ENCODE results near the gene PALLD. TPM values are rescaled to one million over a fixed set of nuclear protein-coding genes. Genes with fewer than 3 reads are reported as not detected.

The PALLD gene
- total RNA-seq, 2 donors from 2014 or later = 72.1 to 195 TPM

DNA sequence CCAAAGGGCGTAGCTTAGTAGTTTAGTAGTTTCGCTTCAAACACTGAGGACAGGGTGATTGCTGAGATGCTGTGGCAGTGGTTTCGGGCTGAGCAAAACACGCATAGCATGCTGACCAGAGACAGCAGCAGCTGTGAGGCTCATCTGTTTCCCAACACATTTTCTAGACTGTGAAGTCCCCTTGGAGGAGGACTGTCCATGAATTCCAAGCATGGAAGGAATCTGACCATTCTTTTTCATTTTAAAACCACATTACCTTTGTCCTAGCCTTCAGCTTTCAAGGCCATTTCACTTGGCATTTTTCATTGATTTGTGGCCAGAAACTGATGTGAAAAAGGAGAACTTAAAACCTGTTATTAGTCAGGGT is 240.9 kb downstream of the PALLD start:
- no peak overlapping the region for H3K27ac ChIP-seq
- no peak overlapping the region for H3K4me3 ChIP-seq
- no peaks in the 10 kb centered on the region for H3K9me3 ChIP-seq

DNA sequence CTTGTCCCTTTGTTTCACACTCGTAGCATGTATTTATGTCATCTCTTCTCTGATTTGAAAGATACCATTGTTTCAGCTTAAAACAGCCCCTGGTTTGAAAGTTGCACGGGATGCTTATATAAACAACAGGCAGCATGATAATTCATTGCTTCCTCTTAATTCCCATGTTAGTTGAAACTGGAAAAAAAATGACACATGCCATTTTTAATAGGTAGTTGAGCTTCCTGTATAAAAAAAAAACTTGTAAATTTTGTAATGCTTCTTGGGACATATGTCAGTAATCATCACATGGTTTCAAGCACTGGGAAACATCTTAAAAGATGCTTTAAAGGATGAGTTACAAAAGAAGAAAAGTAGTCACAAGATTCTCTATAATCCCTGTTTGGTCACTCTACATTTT is 243.0 kb downstream of the PALLD start:
- Histone ChIP-seq H3K4me3 (no peak overlapping the region), H3K36me3 (peaks cover 6% of the 10 kb centered on the region), H3K9ac (ENCODE audit: low read depth in 2 of 2, low read length in 2 of 2) (no peak overlapping the region), H3K9me3 (no peaks in the 10 kb centered on the region), H3K27ac (no peak overlapping the region), H3K4me1 (no peaks in the 10 kb centered on the region), H3K27me3 (no peaks in the 10 kb centered on the region)
- TF ChIP-seq, protein P1, sequence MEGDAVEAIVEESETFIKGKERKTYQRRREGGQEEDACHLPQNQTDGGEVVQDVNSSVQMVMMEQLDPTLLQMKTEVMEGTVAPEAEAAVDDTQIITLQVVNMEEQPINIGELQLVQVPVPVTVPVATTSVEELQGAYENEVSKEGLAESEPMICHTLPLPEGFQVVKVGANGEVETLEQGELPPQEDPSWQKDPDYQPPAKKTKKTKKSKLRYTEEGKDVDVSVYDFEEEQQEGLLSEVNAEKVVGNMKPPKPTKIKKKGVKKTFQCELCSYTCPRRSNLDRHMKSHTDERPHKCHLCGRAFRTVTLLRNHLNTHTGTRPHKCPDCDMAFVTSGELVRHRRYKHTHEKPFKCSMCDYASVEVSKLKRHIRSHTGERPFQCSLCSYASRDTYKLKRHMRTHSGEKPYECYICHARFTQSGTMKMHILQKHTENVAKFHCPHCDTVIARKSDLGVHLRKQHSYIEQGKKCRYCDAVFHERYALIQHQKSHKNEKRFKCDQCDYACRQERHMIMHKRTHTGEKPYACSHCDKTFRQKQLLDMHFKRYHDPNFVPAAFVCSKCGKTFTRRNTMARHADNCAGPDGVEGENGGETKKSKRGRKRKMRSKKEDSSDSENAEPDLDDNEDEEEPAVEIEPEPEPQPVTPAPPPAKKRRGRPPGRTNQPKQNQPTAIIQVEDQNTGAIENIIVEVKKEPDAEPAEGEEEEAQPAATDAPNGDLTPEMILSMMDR (IDR thresholded peaks at IDR 0.05) = no peak
- no peak for DNase-seq
- intact Hi-C loops (cut with DNase I) = no loop called here

More for the DNA sequence above, 240.9 kb downstream of the PALLD start:
- no peaks in the 10 kb centered on the region for H3K27me3 ChIP-seq
- DNase-seq = no peak
- no peak overlapping the region for H3K9ac ChIP-seq (ENCODE audit: low read depth in 2 of 2, low read length in 2 of 2)
- H3K4me1 ChIP-seq = no peaks in the 10 kb centered on the region
- intact Hi-C loops (cut with DNase I) = no loop called here
- H3K36me3 ChIP-seq = peaks cover 6% of the 10 kb centered on the region
- TF ChIP-seq, protein P1 (IDR thresholded peaks at IDR 0.05) = no peak

DNA sequence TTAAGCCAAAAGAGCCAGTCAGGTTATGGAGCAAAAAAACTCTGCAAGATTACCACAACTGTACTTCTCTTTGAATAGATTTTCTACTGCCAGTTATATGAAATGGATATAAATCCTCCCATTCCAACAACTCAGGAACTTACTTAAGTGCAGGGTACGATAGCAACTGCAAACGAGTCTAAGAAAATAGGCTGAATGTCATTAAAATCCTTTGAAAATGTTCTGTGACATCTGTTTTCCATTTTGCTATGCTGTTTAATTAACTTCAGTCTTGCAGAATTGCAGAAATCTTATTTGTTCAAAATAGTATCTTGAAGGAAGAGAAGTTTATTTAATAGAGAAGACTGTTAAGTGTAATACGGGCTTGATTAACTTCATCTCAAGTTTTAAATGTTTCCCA is 243.8 kb downstream of the PALLD start:
- H3K4me1 ChIP-seq = no peaks in the 10 kb centered on the region
- no peak for DNase-seq
- H3K36me3 ChIP-seq = peaks cover 5% of the 10 kb centered on the region
- no peaks in the 10 kb centered on the region for H3K27me3 ChIP-seq
- no peak overlapping the region for H3K27ac ChIP-seq
- no peak overlapping the region for H3K4me3 ChIP-seq
- intact Hi-C loops (cut with DNase I) = no loop called here
- H3K9ac ChIP-seq (ENCODE audit: low read depth in 2 of 2, low read length in 2 of 2) = no peak overlapping the region
- TF ChIP-seq, protein P1 (IDR thresholded peaks at IDR 0.05) = no peak
- H3K9me3 ChIP-seq = no peaks in the 10 kb centered on the region

DNA sequence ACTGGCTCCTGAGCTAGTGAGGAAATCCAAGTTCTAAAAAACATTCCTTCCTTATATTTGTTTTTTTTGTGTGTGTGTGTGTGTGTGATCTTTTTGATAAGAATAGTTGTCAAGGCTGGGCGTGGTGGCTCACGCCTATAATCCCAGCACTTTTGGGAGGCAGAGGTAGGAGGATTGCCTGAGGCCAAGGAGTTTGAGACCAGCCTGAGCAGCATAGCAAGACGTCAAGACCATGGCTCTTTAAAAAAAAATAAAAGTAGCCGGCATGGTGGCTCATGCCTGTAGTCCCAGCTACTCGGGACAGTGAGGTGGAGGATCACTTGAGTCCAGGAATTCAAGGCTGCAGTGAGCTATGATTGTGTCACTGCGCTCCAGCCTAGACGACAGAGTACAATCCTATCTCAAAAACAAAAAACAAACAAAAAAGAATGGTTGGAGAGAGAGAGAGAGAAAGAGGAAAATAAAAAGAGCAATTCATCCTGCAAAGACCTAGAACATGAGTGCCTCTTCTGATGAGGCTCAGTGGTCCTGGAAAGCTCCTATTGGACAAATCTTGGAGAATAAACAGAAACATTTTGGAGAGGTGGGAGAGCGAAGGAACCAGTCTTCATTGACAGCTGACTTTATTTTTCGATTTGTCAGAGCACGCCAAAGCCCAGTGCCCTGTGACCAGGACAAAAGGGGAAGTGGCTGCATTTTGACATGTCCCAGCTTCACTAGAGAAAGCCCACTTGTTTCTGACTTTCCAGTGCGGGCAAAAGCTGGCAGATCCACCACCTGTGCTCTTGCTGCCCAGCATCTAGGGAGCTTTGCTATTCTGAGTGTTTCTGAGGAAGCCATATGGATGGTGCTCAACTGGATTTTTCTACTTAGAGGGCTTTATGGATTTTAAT is 244.7 kb downstream of the PALLD start:
- H3K9ac ChIP-seq (ENCODE audit: low read depth in 2 of 2, low read length in 2 of 2) = no peak overlapping the region
- H3K36me3 ChIP-seq = no peaks in the 10 kb centered on the region
- no peak overlapping the region for H3K27ac ChIP-seq
- no peaks in the 10 kb centered on the region for H3K27me3 ChIP-seq
- no peaks in the 10 kb centered on the region for H3K4me1 ChIP-seq
- TF ChIP-seq, protein P1 (IDR thresholded peaks at IDR 0.05) = no peak
- H3K4me3 ChIP-seq = no peak overlapping the region
- intact Hi-C loops (cut with DNase I) = no loop called here
- DNase-seq = no peak
- no peaks in the 10 kb centered on the region for H3K9me3 ChIP-seq

DNA sequence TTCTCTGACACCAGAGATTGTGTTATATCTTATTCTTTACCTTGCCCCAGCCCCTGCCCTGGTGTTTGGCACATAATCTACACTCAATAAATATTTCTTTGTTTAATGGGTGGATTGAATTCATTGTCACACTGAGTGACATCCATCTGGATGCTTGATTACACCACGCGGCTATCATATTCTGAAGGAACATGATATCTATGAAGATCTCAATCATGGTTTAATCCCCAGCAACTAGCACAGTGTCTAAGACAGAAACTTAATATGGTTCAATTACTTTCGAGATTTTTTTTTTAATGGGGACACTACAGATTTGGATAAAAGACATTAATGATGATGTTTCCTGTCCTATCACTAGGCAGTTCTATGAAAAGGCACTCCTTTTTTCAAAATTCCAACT is 246.3 kb downstream of the PALLD start:
- H3K36me3 ChIP-seq = no peaks in the 10 kb centered on the region
- TF ChIP-seq, protein P1 (IDR thresholded peaks at IDR 0.05) = no peak
- no peak overlapping the region for H3K4me3 ChIP-seq
- H3K4me1 ChIP-seq = no peaks in the 10 kb centered on the region
- no peaks in the 10 kb centered on the region for H3K9me3 ChIP-seq
- no peak for DNase-seq
- no peak overlapping the region for H3K27ac ChIP-seq
- H3K27me3 ChIP-seq = no peaks in the 10 kb centered on the region
- intact Hi-C loops (cut with DNase I) = no loop called here
- no peak overlapping the region for H3K9ac ChIP-seq (ENCODE audit: low read depth in 2 of 2, low read length in 2 of 2)

Measured in colonic mucosa (tissue), 4 donors.